ENCODE results near the gene ATP5IF1.

DNA sequence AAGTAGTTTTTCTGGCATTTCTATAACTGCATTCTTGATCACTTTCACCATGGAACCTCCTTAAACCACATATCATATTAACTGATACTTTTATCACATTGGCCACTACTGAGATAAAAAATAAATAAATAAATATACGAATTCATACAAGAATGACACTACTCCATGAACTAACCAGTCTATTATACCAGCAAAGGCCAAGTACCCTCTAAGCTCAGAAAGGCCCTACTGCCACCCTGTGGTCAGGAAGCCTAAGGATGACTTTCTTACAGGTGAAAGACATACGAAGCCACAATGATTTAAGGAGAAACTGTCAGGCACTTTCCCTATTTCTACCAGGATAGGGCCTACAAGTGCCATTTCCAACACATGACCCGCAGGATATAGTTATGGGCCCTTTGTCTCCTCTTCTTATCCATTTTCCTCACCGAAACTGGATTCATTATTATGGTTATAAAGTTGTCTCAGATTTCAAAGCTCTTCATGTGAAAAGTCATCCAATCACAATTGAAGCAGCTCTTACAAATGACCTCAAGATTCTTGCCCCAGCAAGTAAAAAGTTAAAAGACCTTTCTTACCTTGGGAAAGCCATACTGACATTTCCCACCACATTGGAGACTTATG is 27.0 kb upstream of the ATP5IF1 start:
- TF ChIP-seq, protein P1, sequence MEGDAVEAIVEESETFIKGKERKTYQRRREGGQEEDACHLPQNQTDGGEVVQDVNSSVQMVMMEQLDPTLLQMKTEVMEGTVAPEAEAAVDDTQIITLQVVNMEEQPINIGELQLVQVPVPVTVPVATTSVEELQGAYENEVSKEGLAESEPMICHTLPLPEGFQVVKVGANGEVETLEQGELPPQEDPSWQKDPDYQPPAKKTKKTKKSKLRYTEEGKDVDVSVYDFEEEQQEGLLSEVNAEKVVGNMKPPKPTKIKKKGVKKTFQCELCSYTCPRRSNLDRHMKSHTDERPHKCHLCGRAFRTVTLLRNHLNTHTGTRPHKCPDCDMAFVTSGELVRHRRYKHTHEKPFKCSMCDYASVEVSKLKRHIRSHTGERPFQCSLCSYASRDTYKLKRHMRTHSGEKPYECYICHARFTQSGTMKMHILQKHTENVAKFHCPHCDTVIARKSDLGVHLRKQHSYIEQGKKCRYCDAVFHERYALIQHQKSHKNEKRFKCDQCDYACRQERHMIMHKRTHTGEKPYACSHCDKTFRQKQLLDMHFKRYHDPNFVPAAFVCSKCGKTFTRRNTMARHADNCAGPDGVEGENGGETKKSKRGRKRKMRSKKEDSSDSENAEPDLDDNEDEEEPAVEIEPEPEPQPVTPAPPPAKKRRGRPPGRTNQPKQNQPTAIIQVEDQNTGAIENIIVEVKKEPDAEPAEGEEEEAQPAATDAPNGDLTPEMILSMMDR (IDR thresholded peaks at IDR 0.05) = peak; percentile 31 to 90 (median 72)
- no peak for TF ChIP-seq POLR2A (IDR thresholded peaks at IDR 0.05)
